ENCODE data around the gene PLXNA4. TPM values are rescaled to one million over a fixed set of nuclear protein-coding genes. Genes with fewer than 3 reads are reported as not detected.

PLXNA4 gene
- total RNA-seq, 1 donor from 2014 or later: 3.5 TPM

DNA sequence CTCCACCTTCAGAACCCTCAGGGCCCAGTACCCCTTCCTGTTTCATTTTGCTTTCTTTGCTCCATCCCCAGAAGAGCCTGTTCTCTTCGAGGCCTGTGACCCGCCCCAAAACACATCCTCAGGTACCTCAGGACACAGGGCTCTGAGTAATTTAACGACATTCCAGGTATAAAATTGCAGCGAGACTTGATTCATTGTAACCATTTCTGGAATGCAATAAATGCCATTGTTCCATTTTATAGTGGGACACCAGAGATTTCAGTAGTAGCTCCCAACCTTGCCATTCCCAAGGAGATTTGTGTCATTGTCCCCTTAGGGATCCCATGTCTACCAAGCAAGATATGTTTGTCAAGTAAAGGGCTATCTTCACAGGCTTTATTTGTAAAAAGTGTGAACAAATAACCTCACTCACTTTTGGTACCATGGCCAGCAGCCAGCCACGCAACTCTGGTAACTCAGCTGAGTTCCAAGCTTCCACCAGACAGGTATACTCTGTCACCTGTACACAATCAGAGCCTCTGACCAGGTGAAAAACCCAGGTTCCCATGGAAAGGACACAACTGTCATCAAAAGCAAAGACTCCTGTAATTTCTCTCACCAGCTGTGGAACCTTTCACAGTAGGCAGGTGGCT, 441.3 kb downstream of the PLXNA4 start:
- H3K9me3 Mint-ChIP-seq (ENCODE audit: unreplicated experiment): no peaks in the 10 kb centered on the region
- H3K4me3 Mint-ChIP-seq (ENCODE audit: unreplicated experiment): no peak overlapping the region
- no peak for DNase-seq (ENCODE audit: low spot score)
- TF ChIP-seq, protein P1, sequence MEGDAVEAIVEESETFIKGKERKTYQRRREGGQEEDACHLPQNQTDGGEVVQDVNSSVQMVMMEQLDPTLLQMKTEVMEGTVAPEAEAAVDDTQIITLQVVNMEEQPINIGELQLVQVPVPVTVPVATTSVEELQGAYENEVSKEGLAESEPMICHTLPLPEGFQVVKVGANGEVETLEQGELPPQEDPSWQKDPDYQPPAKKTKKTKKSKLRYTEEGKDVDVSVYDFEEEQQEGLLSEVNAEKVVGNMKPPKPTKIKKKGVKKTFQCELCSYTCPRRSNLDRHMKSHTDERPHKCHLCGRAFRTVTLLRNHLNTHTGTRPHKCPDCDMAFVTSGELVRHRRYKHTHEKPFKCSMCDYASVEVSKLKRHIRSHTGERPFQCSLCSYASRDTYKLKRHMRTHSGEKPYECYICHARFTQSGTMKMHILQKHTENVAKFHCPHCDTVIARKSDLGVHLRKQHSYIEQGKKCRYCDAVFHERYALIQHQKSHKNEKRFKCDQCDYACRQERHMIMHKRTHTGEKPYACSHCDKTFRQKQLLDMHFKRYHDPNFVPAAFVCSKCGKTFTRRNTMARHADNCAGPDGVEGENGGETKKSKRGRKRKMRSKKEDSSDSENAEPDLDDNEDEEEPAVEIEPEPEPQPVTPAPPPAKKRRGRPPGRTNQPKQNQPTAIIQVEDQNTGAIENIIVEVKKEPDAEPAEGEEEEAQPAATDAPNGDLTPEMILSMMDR (IDR thresholded peaks at IDR 0.05; ENCODE audit: unreplicated experiment): no peak
- peaks cover under 1% of the 10 kb centered on the region for H3K27me3 Mint-ChIP-seq (ENCODE audit: unreplicated experiment)
- H3K4me1 Mint-ChIP-seq (ENCODE audit: unreplicated experiment): peaks cover 3% of the 10 kb centered on the region
- H3K36me3 Mint-ChIP-seq (ENCODE audit: low read depth, unreplicated experiment): no peaks in the 10 kb centered on the region
- no peak overlapping the region for H3K27ac Mint-ChIP-seq (ENCODE audit: unreplicated experiment)

GRCh38 chr7:132133501-132133900, 442.8 kb downstream of the PLXNA4 start:
- Mint-ChIP-seq H3K4me3 (ENCODE audit: unreplicated experiment) (no peak overlapping the region), H3K36me3 (ENCODE audit: low read depth, unreplicated experiment) (peaks cover 7% of the 10 kb centered on the region), H3K27ac (ENCODE audit: unreplicated experiment) (no peak overlapping the region), H3K9me3 (ENCODE audit: unreplicated experiment) (no peaks in the 10 kb centered on the region), H3K4me1 (ENCODE audit: unreplicated experiment) (no peaks in the 10 kb centered on the region), H3K27me3 (ENCODE audit: unreplicated experiment) (no peaks in the 10 kb centered on the region)
- DNase-seq (ENCODE audit: low spot score): no peak
- TF ChIP-seq, protein P1 (IDR thresholded peaks at IDR 0.05; ENCODE audit: unreplicated experiment): no peak

- no peak overlapping the region for H3K4me3 Mint-ChIP-seq (ENCODE audit: unreplicated experiment)
- no peaks in the 10 kb centered on the region for H3K4me1 Mint-ChIP-seq (ENCODE audit: unreplicated experiment)
- H3K27me3 Mint-ChIP-seq (ENCODE audit: unreplicated experiment): no peaks in the 10 kb centered on the region
- DNase-seq (ENCODE audit: low spot score): no peak
- H3K27ac Mint-ChIP-seq (ENCODE audit: unreplicated experiment): no peak overlapping the region
- no peaks in the 10 kb centered on the region for H3K9me3 Mint-ChIP-seq (ENCODE audit: unreplicated experiment)
- H3K36me3 Mint-ChIP-seq (ENCODE audit: low read depth, unreplicated experiment): peaks cover 7% of the 10 kb centered on the region
- TF ChIP-seq, protein P1 (IDR thresholded peaks at IDR 0.05; ENCODE audit: unreplicated experiment): no peak
These were observed 445.1 kb downstream of the PLXNA4 start for GRCh38 chr7:132131196-132131595.

DNA sequence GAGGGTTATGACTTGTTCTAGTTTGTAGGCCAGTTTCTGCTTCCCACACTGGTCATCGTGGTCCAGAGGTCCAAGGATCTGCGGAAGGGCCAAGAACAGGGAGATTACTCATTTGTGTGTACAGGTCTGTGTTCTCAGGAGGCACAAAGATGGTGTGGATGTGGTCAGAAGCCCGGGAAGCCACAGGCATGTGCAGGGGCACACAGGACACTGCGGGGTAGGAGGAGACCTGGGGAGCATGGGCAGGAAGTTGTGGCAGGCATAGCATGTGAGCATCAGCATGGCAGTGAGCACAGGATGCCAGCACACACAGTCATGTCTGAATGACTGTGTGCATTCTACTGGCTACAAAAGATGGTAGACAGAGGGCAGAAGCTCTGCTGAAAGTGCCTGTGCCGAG, 445.8 kb downstream of the PLXNA4 start:
- DNase-seq (ENCODE audit: low spot score): no peak
- Mint-ChIP-seq H3K4me3 (ENCODE audit: unreplicated experiment) (no peak overlapping the region), H3K27ac (ENCODE audit: unreplicated experiment) (no peak overlapping the region), H3K9me3 (ENCODE audit: unreplicated experiment) (no peaks in the 10 kb centered on the region), H3K27me3 (ENCODE audit: unreplicated experiment) (no peaks in the 10 kb centered on the region), H3K4me1 (ENCODE audit: unreplicated experiment) (no peaks in the 10 kb centered on the region), H3K36me3 (ENCODE audit: low read depth, unreplicated experiment) (peaks cover 7% of the 10 kb centered on the region)
- TF ChIP-seq, protein P1 (IDR thresholded peaks at IDR 0.05; ENCODE audit: unreplicated experiment): no peak

DNA sequence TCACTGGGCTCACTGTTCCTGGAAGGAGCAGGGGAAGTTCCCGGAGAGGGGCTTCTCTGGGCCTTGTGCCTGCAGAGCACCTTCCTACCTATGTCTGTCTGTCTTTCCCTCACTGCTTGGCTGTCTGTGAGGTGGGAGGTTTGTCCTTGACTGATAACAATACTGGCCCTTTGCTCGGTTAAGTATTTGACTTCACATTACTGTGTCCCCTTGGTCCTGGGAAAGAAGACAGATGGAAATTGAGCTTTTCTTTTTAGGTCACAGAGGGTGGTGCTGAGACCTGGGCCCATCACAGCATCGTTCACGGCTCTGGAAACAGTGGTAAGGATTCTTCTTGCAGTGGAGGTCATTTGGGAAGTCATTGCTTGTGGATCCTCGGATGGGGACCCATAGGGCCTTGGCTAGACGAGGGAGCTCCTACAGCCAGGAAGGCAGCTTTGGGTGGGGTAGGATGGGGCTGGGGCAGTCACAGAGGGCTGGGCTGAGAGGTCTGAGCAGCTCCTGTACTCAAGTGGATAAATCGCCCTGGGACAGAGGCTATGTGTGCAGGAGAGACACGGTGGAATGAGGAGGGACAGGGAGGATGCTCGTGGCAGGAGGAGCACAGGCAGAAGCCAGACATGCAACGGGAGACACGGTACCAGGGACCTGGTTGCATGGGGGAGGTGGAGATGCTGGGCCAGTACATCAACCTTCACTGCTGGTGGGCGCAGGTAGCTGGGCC, 450.2 kb downstream of the PLXNA4 start:
- no peaks in the 10 kb centered on the region for H3K4me1 Mint-ChIP-seq (ENCODE audit: unreplicated experiment)
- no peak overlapping the region for H3K27ac Mint-ChIP-seq (ENCODE audit: unreplicated experiment)
- DNase-seq (ENCODE audit: low spot score): no peak
- no peaks in the 10 kb centered on the region for H3K9me3 Mint-ChIP-seq (ENCODE audit: unreplicated experiment)
- no peaks in the 10 kb centered on the region for H3K27me3 Mint-ChIP-seq (ENCODE audit: unreplicated experiment)
- TF ChIP-seq, protein P1 (IDR thresholded peaks at IDR 0.05; ENCODE audit: unreplicated experiment): no peak
- H3K4me3 Mint-ChIP-seq (ENCODE audit: unreplicated experiment): no peak overlapping the region
- peaks cover 7% of the 10 kb centered on the region for H3K36me3 Mint-ChIP-seq (ENCODE audit: low read depth, unreplicated experiment)

Data from endothelial cell (in vitro differentiated cells).